ACC112 (cell line): ENCODE data around the gene HDAC9.

ENCODE experiments used
- H2AFZ ChIP-seq: fragments of 200-600 bp; sonication (generic); one replicate; pipeline ENCODE4 v1.6.0; 2017; ENCODE audit warnings: antibody characterized with exemption, low read length; ENCODE audit not compliant: unreplicated experiment
- H3K27ac ChIP-seq: fragments of 200-600 bp; sonication (generic); 2 replicates; pipeline ENCODE4 v1.5.1; 2014; ENCODE audit warnings: low read depth, mild to moderate bottlenecking, antibody characterized with exemption, low read length, moderate library complexity
- H3K27me3 ChIP-seq: fragments of 200-600 bp; sonication (generic); 2 replicates; pipeline ENCODE4 v1.6.1; 2014; ENCODE audit warnings: mild to moderate bottlenecking, antibody characterized with exemption, low read length, moderate library complexity, mixed read lengths; ENCODE audit not compliant: insufficient read depth
- H3K36me3 ChIP-seq: fragments of 200-600 bp; sonication (generic); 2 replicates; pipeline ENCODE4 v1.6.1; 2016; ENCODE audit warnings: mild to moderate bottlenecking, antibody characterized with exemption, low read length, moderate library complexity, mixed read lengths; ENCODE audit not compliant: insufficient read depth
- H3K4me1 ChIP-seq: fragments of 200-600 bp; sonication (generic); one replicate; pipeline ENCODE4 v1.6.1; 2016; ENCODE audit warnings: low read length, mixed read lengths; ENCODE audit not compliant: insufficient read depth, unreplicated experiment, control insufficient read depth
- H3K4me3 ChIP-seq: fragments of 200-600 bp; sonication (generic); 2 replicates; pipeline ENCODE4 v1.5.1; 2014; ENCODE audit warnings: mild to moderate bottlenecking, low read depth, low read length
- H3K79me2 ChIP-seq: fragments of 200-600 bp; sonication (generic); one replicate; pipeline ENCODE4 v1.6.0; 2016; ENCODE audit warnings: low read length; ENCODE audit not compliant: control insufficient read depth, unreplicated experiment, insufficient read depth

Gene HDAC9

DNA sequence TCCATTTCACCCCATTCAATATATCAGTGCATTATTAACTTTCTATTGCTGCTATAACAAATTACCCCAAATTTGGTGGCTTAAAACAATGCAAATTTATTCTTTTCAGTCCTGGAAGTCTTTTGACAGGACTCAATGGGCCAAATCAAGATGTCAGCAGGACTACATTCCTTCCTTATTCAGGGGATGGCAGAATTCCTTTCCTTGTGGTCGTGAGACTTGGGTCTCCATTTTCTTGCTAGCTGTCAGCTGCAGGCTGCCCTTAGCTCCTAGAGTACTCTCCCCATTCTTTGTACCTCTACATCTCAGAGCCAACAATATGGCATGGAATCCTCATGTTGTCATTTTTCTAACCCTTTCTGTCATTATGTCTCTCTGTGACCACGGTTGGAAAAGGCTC is 310.6 kb downstream of the HDAC9 start:
- Histone ChIP-seq H3K27ac (no peak overlapping the region), H3K27me3 (no peaks in the 10 kb centered on the region), H3K4me3 (no peak overlapping the region), H2AFZ (no peak overlapping the region), H3K4me1 (no peaks in the 10 kb centered on the region), H3K79me2 (no peaks in the 10 kb centered on the region), H3K36me3 (no peaks in the 10 kb centered on the region)

DNA sequence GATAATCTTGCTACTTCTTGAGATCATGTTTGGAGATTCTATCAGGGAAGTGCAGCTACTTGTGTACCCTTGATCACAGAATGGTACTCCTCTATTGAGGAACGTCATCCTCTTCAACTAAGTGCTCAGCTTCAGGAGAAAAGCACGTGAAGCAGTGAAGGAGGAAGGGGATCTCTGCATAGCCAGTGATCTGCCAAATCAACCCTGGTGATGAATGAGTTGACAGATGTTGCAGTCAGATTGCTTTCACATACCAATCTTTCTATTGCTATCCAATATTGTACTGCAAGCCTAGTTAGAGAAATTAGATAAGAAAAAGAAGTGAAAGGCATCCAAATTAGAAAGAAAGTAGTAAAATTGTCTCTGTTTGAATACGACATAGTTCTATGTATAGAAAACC is 312.5 kb downstream of the HDAC9 start:
- Histone ChIP-seq H3K27me3 (no peaks in the 10 kb centered on the region), H2AFZ (no peak overlapping the region), H3K4me1 (no peaks in the 10 kb centered on the region)

DNA sequence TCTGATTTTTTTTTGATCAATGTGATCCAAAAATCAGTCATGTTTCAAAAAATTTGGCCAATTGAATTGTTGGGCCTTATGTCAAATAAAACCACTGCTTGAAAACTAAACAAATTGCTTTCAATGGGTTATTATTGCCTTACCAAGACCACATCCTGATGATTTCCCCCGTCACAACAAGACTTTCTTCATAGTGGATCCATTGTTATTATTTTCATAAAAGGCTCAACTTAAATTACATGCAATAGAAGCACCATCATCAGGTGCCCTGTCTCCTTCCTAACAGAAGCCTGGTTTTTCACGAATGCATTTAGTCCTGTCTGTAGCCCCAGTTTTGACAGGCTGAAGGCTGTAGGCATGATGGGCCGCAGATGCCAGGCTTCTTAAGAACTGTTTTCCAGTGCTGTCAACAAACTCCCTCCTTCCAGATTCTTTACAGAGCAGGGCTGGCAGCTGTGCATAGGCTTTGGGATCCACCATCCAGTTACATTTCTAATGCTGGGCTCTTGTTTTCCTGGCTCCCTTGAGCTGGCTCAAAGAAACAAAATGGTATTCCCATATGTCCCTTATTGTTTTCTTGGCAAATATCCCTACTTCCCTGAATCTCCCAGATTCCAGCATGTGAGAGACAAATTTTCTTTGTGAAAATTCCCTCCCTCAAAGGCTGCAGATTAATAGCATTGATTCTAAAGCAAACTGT is 319.9 kb downstream of the HDAC9 start:
- Histone ChIP-seq H3K27me3 (no peaks in the 10 kb centered on the region), H3K36me3 (peaks cover 5% of the 10 kb centered on the region), H3K4me3 (no peak overlapping the region), H2AFZ (no peak overlapping the region), H3K4me1 (no peaks in the 10 kb centered on the region), H3K27ac (no peak overlapping the region), H3K79me2 (no peaks in the 10 kb centered on the region)

More for the DNA sequence above, 312.5 kb downstream of the HDAC9 start:
- Histone ChIP-seq H3K79me2 (no peaks in the 10 kb centered on the region), H3K4me3 (no peak overlapping the region), H3K36me3 (no peaks in the 10 kb centered on the region; the same call in 1 of the 2 replicates), H3K27ac (no peak overlapping the region)

DNA sequence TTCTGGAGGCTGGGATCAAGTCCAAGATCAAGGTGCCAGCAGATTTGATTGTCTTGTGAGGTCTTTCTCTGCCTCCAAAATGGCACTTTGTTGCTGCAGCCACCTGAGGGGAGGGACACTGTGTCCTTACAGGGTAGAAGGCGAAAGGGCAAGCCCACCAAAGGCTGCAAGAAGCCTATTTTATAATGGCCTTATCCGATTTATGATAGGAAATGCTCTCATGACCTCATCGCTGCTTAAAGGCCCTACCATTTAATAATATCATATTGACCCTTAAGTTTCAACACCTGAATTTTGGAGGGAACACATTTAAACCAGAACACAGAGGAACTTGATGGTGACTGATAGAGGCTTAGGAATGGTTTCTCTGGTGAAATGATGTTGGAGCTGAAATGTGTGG is 325.4 kb downstream of the HDAC9 start:
- no peaks in the 10 kb centered on the region for H3K4me1 ChIP-seq
- no peak overlapping the region for H3K4me3 ChIP-seq
- H3K27ac ChIP-seq = no peak overlapping the region
- no peak overlapping the region for H2AFZ ChIP-seq
- peaks cover 5% of the 10 kb centered on the region; the same call in 1 of the 2 replicates for H3K36me3 ChIP-seq
- H3K27me3 ChIP-seq = no peaks in the 10 kb centered on the region
- no peaks in the 10 kb centered on the region for H3K79me2 ChIP-seq

DNA sequence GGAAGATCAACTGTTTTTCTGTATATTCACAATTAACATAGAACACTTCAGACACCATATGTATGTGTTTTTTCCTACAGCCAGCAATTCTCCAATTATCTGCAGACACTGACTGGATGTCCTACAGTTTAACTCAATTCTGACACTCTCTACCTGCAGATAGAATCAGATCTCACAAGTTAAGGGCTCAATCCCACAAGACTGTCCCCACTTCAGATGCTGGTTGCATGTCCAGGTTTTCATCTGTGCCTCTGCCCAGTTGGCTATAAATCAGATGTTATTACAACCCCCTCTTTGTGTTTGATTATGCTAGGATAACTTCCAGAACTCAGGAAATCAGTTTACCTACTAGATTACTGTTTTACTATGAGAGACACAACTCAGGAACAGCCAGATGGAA is 326.0 kb downstream of the HDAC9 start:
- Histone ChIP-seq H3K27me3 (no peaks in the 10 kb centered on the region), H2AFZ (no peak overlapping the region), H3K27ac (no peak overlapping the region), H3K36me3 (peaks cover 1% of the 10 kb centered on the region; the same call in 1 of the 2 replicates), H3K4me1 (no peaks in the 10 kb centered on the region), H3K4me3 (no peak overlapping the region), H3K79me2 (no peaks in the 10 kb centered on the region)

DNA sequence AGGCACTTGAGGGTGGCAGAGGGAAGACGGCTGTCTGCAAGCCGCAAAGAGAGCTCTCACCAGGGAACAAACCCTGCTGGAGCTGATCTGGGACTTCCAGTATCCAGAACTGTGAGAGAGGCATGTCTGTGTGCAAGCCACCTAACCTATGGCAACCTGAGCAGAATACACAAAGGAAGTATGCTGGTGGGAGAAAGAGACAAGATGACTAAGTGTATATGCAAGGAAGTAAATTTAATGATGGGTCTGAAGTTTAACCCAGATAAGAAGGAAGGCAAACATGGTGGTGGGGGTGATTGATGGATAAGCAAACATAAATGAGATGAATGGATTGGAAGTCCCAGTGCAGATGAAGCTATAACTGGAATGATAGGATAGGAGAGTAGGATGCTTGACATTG is 328.6 kb downstream of the HDAC9 start:
- Histone ChIP-seq H3K36me3 (no peaks in the 10 kb centered on the region), H3K4me3 (no peak overlapping the region), H2AFZ (no peak overlapping the region), H3K27me3 (no peaks in the 10 kb centered on the region), H3K79me2 (no peaks in the 10 kb centered on the region), H3K27ac (no peak overlapping the region), H3K4me1 (peaks cover 2% of the 10 kb centered on the region)

DNA sequence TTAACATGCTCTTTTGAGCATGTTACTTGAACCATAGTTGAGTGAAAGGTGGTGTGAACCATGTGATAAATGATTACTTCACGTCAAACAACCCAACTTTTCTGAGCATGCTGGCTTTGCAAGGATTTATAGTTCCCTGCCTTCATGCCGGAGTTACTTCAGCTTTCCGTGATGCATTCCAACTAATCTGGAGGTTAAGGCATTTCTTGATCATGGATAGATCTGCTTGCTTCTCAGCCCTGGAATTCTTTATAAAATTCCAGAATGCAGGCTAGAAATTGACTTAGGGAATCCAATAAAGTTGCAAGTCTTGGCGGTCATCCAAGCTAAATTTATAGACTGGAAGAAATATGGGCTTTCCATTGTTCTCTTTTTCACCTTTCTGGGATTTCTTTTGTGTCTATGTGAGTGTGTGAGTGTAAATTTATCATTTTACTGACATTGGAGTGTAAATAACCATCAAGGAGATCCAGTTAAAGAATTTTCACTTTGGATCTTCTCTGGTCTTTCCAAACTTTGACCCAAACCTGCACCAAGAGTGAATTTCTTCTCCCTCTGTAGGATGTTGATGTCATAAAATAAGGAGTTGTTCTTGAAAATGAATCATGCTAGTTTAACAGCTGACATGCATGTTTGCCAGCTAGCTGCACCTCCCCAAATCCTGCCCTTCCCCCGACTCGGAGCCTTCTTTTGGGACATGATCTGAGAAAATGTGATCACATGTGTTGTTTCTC is 332.9 kb downstream of the HDAC9 start:
- H2AFZ ChIP-seq = no peak overlapping the region

DNA sequence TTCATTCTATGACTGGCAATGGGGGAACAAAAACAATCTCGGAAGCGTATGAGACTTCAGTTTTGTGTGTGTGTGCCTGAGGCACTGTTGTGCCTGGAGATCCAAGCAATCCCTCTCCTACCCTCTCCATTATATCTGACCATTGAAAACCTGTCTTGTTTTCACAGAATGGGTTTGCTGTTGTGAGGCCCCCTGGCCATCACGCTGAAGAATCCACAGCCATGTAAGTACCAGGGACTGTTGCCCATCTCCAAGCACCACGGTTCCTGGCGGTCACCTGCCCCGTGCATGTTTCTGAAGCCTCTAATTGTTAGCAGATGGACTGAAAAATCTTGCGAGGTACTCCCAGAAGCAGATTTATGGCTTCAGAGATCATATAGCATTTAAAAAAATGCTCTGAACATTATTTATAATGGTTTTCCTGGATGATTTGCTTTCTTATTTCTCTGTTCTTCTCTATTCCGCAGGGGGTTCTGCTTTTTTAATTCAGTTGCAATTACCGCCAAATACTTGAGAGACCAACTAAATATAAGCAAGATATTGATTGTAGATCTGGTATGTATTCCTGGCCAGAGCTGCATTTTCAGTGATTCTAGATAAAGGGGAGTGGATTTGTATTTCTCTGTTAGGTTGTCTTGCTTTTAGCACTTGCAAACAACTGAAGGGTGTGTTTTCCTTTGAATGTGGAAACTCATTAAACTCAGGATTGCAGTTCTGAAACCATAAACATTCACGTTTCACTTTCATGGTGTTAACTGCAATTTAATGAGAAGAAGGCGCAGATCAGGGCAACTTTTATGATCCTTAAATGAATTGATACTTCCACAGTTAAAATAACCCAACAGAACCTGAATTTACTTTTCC is 333.7 kb downstream of the HDAC9 start:
- H3K4me3 ChIP-seq = no peak overlapping the region

More for the DNA sequence above, 332.9 kb downstream of the HDAC9 start:
- H3K36me3 ChIP-seq = no peaks in the 10 kb centered on the region
- no peaks in the 10 kb centered on the region for H3K79me2 ChIP-seq
- H3K4me1 ChIP-seq = peaks cover 13% of the 10 kb centered on the region
- H3K4me3 ChIP-seq = no peak overlapping the region
- no peaks in the 10 kb centered on the region for H3K27me3 ChIP-seq
- no peak overlapping the region for H3K27ac ChIP-seq

DNA sequence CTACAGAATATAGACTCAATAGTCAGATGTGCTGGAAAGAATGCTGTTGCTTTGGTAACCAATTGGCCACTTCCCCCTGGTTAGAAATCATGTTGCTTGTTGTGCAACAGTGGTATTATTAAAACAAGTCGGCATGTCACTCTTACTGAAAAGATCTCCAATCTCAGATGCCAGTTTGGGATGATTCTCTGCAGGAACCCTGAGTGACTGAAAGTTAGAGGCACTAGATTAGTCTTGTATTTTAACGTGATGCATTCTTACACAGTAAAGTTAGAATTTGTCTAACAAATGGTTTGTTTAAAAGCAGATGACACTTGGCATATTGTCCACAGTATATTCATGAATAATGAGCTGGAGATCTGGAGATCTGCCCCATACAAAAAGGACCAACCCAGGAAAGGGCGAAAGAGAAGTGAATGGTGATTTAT is 334.3 kb downstream of the HDAC9 start:
- no peaks in the 10 kb centered on the region for H3K27me3 ChIP-seq

More for the DNA sequence above, 333.7 kb downstream of the HDAC9 start:
- peaks cover 13% of the 10 kb centered on the region for H3K4me1 ChIP-seq
- no peaks in the 10 kb centered on the region for H3K27me3 ChIP-seq
- H3K27ac ChIP-seq = peak overlapping the region; percentile 2; the same call in 1 of the 2 replicates
- H3K36me3 ChIP-seq = no peaks in the 10 kb centered on the region
- no peak overlapping the region for H2AFZ ChIP-seq
- no peaks in the 10 kb centered on the region for H3K79me2 ChIP-seq

DNA sequence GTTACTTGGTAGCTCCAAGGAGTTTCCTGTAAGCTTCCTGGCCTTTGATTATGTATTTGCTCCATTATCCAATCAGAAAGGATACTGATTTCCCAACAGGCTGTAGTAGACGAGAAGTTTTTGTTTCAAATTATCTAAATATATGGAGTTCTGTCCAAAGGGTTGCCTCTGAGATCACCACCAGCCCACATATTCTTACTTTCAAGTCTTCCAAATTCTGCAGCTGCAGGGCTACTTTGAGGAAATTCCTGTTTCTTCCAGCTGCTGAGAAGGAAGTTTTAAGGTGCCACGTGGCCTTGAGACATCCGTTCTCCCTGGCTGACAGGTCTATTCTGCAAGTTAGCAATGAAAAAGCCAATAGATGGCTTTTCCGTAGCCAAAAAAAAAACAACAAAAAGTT is 335.9 kb downstream of the HDAC9 start:
- H3K27ac ChIP-seq = no peak overlapping the region
- H2AFZ ChIP-seq = peak overlapping the region; percentile 48
- no peaks in the 10 kb centered on the region for H3K79me2 ChIP-seq
- no peak overlapping the region for H3K4me3 ChIP-seq
- H3K27me3 ChIP-seq = no peaks in the 10 kb centered on the region
- H3K4me1 ChIP-seq = peaks cover 13% of the 10 kb centered on the region
- H3K36me3 ChIP-seq = no peaks in the 10 kb centered on the region

More for the DNA sequence above, 334.3 kb downstream of the HDAC9 start:
- peak overlapping the region; percentile 62 for H2AFZ ChIP-seq
- H3K79me2 ChIP-seq = no peaks in the 10 kb centered on the region
- no peaks in the 10 kb centered on the region for H3K36me3 ChIP-seq
- no peak overlapping the region for H3K4me3 ChIP-seq
- peak overlapping the region; percentile 14; the same call in 1 of the 2 replicates for H3K27ac ChIP-seq
- H3K4me1 ChIP-seq = peaks cover 13% of the 10 kb centered on the region
